WTC11 (cell line): ENCODE data around the gene AQP1. TPM values are rescaled to one million over a fixed set of nuclear protein-coding genes. Genes with fewer than 3 reads are reported as not detected.

Experiments used
- ATAC-seq: fragments of 200-7000 bp; cut with Tn5 transposase; 2 replicates; pipeline ENCODE4 v1.10.0; 2021; ENCODE audit warnings: mild to moderate bottlenecking, moderate library complexity
- CTCF ChIA-PET: fragments of 300-600 bp; sonication (Branson Sonifier 250); formaldehyde crosslinking; loops from one replicate; lab custom pipeline; 2021; ENCODE audit warnings: antibody characterized with exemption; lab: Charles Lee
- POLR2A ChIA-PET: fragments of 350-600 bp; sonication (Branson Sonifier 250); formaldehyde crosslinking; loops from one replicate; lab custom pipeline; 2021; ENCODE audit warnings: antibody characterized with exemption; lab: Charles Lee
- DNase-seq: peaks from one replicate; pipeline ENCODE4 v3.0.0; 2021; ENCODE audit warnings: low spot score
- H3K27ac Mint-ChIP-seq: 2 replicates; pipeline ENCODE4 v1.8.0; 2021; ENCODE audit warnings: mixed read lengths
- H3K27me3 Mint-ChIP-seq: 2 replicates; pipeline ENCODE4 v1.8.0; 2021; ENCODE audit warnings: low read depth, mild to moderate bottlenecking, moderate library complexity, mixed read lengths
- H3K36me3 Mint-ChIP-seq: 2 replicates; pipeline ENCODE4 v1.8.0; 2021; ENCODE audit warnings: mixed read lengths
- H3K4me1 Mint-ChIP-seq: 2 replicates; pipeline ENCODE4 v1.8.0; 2022; ENCODE audit warnings: mixed read lengths
- H3K4me3 Mint-ChIP-seq: 2 replicates; pipeline ENCODE4 v1.8.0; 2021; ENCODE audit warnings: mild to moderate bottlenecking, moderate library complexity, mixed read lengths
- H3K9me3 Mint-ChIP-seq: 2 replicates; pipeline ENCODE4 v1.8.0; 2021; ENCODE audit warnings: mixed read lengths
- AFF4 ChIP-seq: sonication (generic); formaldehyde crosslinking; IDR thresholded peaks from 2 replicates; pipeline ENCODE4 v1.8.1; 2023; ENCODE audit warnings: mild to moderate bottlenecking, missing genetic modification reagents, borderline replicate concordance
- CDX4 ChIP-seq: fragments of 250-450 bp; sonication (Bioruptor Pico); IDR thresholded peaks from 2 replicates; pipeline ENCODE4 v1.9.0; 2021; ENCODE audit warnings: moderate library complexity, mild to moderate bottlenecking, inconsistent platforms, borderline replicate concordance
- CTCF ChIP-seq: fragments of 200-600 bp; IDR thresholded peaks from 2 replicates; pipeline ENCODE4 v1.8.0; 2022; ENCODE audit warnings: antibody characterized with exemption
- E2F1 ChIP-seq: sonication (generic); formaldehyde crosslinking; IDR thresholded peaks from 2 replicates; pipeline ENCODE4 v1.8.0; 2022; ENCODE audit warnings: mild to moderate bottlenecking, missing genetic modification reagents
- FOXP4 ChIP-seq: sonication (generic); formaldehyde crosslinking; IDR thresholded peaks from 2 replicates; pipeline ENCODE4 v1.8.0; 2022; ENCODE audit warnings: mild to moderate bottlenecking, missing genetic modification reagents
- HMGA2 ChIP-seq: fragments of 250-450 bp; sonication (Bioruptor Pico); IDR thresholded peaks from 2 replicates; pipeline ENCODE4 v1.4.0; 2021; ENCODE audit warnings: mild to moderate bottlenecking, moderate library complexity
- HMGXB4 ChIP-seq: sonication (generic); formaldehyde crosslinking; IDR thresholded peaks from 2 replicates; pipeline ENCODE4 v1.8.1; 2023; ENCODE audit warnings: mild to moderate bottlenecking, moderate library complexity, missing genetic modification reagents
- JUN ChIP-seq: sonication (generic); formaldehyde crosslinking; IDR thresholded peaks from 2 replicates; pipeline ENCODE4 v1.8.0; 2023; ENCODE audit warnings: mild to moderate bottlenecking, missing genetic modification reagents
- NR1H2 ChIP-seq: sonication (generic); formaldehyde crosslinking; IDR thresholded peaks from 2 replicates; pipeline ENCODE4 v1.9.0; 2021; ENCODE audit warnings: mild to moderate bottlenecking, moderate library complexity, missing genetic modification reagents
- NR2C2 ChIP-seq: sonication (generic); formaldehyde crosslinking; IDR thresholded peaks from 2 replicates; pipeline ENCODE4 v1.8.0; 2022; ENCODE audit warnings: mild to moderate bottlenecking, missing genetic modification reagents
- PRDM15 ChIP-seq: sonication (generic); formaldehyde crosslinking; IDR thresholded peaks from 2 replicates; pipeline ENCODE4 v1.8.0; 2022; ENCODE audit warnings: missing genetic modification reagents
- RELA ChIP-seq: sonication (generic); formaldehyde crosslinking; IDR thresholded peaks from 2 replicates; pipeline ENCODE4 v1.8.1; 2022; ENCODE audit warnings: missing genetic modification reagents, mild to moderate bottlenecking, borderline replicate concordance
- SMAD4 ChIP-seq: sonication (generic); formaldehyde crosslinking; IDR thresholded peaks from 2 replicates; pipeline ENCODE4 v1.8.0; 2022; ENCODE audit warnings: mild to moderate bottlenecking, missing genetic modification reagents
- SP1 ChIP-seq: sonication (generic); formaldehyde crosslinking; conservative IDR thresholded peaks from 2 replicates; pipeline ENCODE4 v1.8.1; 2022; ENCODE audit warnings: missing genetic modification reagents
- TCF7 ChIP-seq: sonication (generic); formaldehyde crosslinking; IDR thresholded peaks from 2 replicates; pipeline ENCODE4 v1.8.0; 2022; ENCODE audit warnings: mild to moderate bottlenecking, low read depth, missing genetic modification reagents, moderate library complexity
- TP53 ChIP-seq: sonication (generic); formaldehyde crosslinking; IDR thresholded peaks from 2 replicates; pipeline ENCODE4 v1.8.1; 2023; ENCODE audit warnings: mild to moderate bottlenecking, missing genetic modification reagents
- ZNF232 ChIP-seq: sonication (generic); formaldehyde crosslinking; IDR thresholded peaks from 2 replicates; pipeline ENCODE4 v1.8.0; 2022; ENCODE audit warnings: mild to moderate bottlenecking, missing genetic modification reagents
- ZNF281 ChIP-seq: sonication (generic); formaldehyde crosslinking; IDR thresholded peaks from 2 replicates; pipeline ENCODE4 v1.8.0; 2023; ENCODE audit warnings: mild to moderate bottlenecking, missing genetic modification reagents
- ZNF416 ChIP-seq: fragments of 250-450 bp; sonication (Bioruptor Pico); IDR thresholded peaks from 2 replicates; pipeline ENCODE4 v1.9.0; 2021; ENCODE audit warnings: mild to moderate bottlenecking, inconsistent platforms
- total RNA-seq: library from RNA; stranded (reverse); gene quantifications from 3 replicates; pipeline ENCODE4 v1.2.3, GENCODE V29; 2021

Gene AQP1
- total RNA-seq, 1 experiment from 2014 or later: 0.81 TPM

- POLR2A ChIA-PET: interaction anchor here (1.2 kb wide), 1 partner anchor 33 kb away, joined by 8 read pairs; no protein-coding TSS in a partner anchor
- no peak for ATAC-seq
- Mint-ChIP-seq H3K4me3 (no peak overlapping the region), H3K27me3 (no peaks in the 10 kb centered on the region; the same call in 1 of the 2 replicates), H3K27ac (no peak overlapping the region), H3K36me3 (no peaks in the 10 kb centered on the region), H3K9me3 (no peaks in the 10 kb centered on the region), H3K4me1 (peaks cover 12% of the 10 kb centered on the region)
- no peak for TF ChIP-seq HMGXB4 (CRISPR knock-in tag)
- no peak for TF ChIP-seq HMGA2 (CRISPR knock-in tag)
- TF ChIP-seq FOXP4 (CRISPR knock-in tag): no peak
- TF ChIP-seq ZNF232 (CRISPR knock-in tag): no peak
- no peak for TF ChIP-seq TCF7
- no peak for TF ChIP-seq JUN (CRISPR knock-in tag)
- TF ChIP-seq CTCF: no peak
- no peak for TF ChIP-seq SMAD4 (CRISPR knock-in tag)
- TF ChIP-seq CDX4 (CRISPR knock-in tag): no peak
- no peak for TF ChIP-seq AFF4 (CRISPR knock-in tag)
- TF ChIP-seq TP53 (CRISPR knock-in tag): no peak
- TF ChIP-seq ZNF281: no peak
- TF ChIP-seq E2F1 (CRISPR knock-in tag): no peak
- TF ChIP-seq NR2C2 (CRISPR knock-in tag): no peak
- TF ChIP-seq RELA (CRISPR knock-in tag): no peak
- TF ChIP-seq SP1 (CRISPR knock-in tag): no peak
- no peak for TF ChIP-seq PRDM15 (CRISPR knock-in tag)
- TF ChIP-seq ZNF416 (CRISPR knock-in tag): no peak
- TF ChIP-seq NR1H2 (CRISPR knock-in tag): no peak
- no peak for DNase-seq
- CTCF ChIA-PET: interaction anchor here (1.7 to 8.0 kb wide), 6 partner anchors 13 to 180 kb away, joined by 6 to 107 read pairs (median 30); no protein-coding TSS in a partner anchor
Observed at GRCh38 chr7:30971440-30971839, 59.8 kb downstream of the AQP1 start.
